Middle frontal gyrus (tissue), 1 donor: ENCODE data around the gene AKAP1.
A peak's percentile ranks its signal among the peaks of the same experiment; 100 is the strongest.
"Not testable (repeated sequence)": the region's sequence is repeated elsewhere in the genome, so short reads cannot be mapped to it uniquely, and the experiment has no call there.

ENCODE experiments used
- DNase-seq: peaks from one replicate; pipeline ENCODE4 v3.0.0-alpha.2; 2015; ENCODE audit warnings: low spot score; ENCODE audit errors: extremely low spot score

AKAP1 gene

DNA sequence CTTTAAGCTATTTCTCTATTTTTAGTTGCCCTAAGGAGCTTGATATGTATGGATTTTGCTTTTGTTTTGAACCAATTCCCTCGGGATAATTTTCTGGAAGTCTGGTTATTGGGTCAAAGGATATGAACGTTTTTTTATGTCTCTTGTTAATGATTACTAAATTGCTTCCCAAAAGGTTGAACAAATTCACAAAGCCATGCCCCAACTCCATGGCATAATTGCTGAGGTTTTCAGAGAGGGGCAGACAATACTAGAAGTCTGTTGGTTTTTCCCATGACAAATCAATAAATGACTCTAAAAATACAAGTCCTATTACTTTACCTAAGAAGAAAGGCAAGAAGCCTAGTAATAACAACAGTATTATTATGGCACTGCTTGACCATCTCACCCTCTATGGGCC, 11.4 kb upstream of the AKAP1 start:
- DNase-seq: no peak

DNA sequence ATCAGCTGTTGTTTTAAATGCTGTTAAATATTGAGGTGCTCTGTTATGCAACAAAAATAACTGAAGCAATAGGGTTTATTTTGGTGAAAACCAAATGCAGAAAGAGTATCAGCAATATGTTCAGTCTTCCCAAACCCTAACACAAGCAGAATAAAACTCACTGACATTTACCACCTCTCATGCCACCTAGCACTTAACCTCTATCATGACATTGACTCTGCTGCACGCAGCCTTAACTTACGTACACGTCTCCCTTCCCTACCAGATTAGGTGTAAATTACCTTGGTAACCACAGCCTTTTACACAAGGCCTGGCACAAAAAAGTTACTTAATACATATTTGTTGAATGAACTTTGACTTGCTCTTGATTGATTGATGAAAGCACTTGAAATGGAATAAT, 9.9 kb upstream of the AKAP1 start:
- no peak for DNase-seq

DNA sequence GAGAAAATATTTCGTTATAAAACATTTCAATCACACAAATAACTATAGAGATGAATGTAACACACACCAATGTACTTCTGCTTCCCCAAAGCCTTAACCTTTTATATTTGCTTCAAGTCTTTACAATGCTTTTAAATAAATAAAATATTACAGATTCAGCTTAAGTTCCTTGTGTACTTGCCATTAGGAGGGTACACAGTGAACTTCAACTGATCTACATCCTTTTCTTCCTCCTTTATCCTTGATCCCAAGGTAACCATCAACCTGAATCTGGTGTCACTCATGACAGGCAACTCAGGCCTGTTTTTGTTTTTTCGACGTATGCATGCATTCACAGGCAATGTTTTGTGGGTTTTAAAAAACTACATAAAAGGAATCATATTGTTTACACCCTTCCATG, 9.3 kb upstream of the AKAP1 start:
- no peak for DNase-seq

DNA sequence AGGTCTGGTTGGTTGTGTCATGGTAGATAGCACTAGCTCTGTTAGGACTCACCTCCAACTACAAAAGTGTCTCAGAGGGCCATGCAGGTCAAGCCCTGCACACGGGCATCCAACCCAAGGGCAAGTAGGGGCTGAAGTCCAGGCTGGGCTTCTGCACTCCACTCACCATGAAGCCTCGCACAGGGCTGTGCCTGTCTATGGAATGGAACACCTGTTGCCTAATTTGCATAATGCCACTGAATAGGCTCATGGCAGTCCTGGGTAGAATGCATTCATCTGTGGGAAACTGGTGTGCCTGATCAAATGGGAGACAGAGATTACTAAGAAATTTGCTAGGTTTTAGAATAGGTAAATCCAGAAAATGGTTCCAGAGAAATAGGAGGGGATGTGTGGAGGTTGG, 8.0 kb upstream of the AKAP1 start:
- no peak for DNase-seq

DNA sequence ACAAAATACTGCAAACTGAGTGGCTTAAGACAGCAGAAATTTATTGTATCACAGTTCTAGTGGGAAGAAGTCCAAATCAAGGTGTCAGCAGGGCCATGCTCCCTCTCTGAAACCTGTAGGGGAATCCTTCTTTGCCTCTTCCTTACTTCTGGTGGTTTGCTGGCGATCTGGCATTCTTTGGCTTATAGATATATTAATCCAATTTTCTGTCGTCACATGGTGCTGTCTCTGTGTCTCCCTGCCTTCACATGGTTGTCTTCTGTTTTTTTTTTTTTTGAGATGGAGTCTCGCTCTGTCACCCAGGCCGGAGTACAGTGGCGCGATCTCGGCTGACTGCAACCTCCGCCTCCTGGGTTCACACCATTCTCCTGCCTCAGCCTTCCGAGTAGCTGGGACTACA, 6.8 kb upstream of the AKAP1 start:
- DNase-seq: no peak

DNA sequence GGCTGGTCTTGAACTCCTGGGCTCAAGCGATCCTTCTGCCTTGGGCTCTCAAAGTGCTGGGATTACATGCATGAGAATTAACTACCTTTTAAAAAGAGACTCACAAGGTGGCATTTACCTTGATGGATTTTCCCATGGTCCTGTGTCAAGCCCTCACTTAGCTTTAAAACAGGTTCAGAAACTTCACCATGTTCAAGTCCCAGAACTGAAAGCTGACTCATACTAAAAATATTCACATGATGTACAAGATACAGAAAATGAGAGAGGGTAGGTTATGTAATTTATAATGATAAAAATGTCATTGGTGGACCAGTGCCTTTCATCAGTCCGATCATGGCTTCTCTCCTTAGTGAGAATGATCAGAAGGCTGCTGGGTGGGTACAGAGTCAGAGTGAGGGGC, 4.3 kb upstream of the AKAP1 start:
- no peak for DNase-seq

DNA sequence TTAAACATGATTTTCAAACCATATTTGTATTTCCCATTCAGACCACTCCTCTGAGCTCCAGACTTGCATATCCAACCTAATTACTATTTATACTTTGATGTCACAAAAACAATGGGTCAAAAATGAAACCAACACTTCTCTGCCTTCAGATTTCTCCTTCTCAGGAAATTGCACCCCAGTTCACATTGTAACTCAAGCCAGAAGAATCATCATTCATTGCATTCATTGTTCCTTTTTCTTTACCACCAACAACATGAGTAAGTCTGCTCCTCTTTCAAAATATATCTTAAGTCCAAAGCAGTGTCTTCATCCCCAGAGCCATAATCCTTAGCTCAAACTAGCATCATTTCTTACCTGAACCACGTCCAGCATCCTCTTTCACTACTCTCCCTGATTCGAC, 2.6 kb upstream of the AKAP1 start:
- DNase-seq: no peak

DNA sequence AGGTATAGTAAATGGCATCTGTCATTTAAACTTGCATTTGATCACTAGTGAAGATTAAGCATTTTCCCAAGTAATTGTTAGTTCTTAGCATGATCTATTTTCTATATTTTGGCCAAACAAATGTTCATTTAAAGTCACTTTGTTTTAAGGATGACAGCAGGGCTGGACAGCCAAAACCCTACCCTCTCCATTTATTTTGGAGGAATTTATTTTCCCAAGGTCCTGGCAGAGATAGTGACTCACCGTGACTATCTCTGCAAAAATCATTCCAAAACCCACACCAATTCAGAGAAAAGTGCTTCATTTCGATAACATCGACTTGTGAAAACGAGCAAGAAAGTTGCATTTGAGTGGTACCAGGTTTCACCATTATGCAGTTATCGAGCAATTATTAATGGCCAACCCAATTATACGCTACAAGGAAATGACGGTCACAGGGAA, 665 bp upstream of the AKAP1 start:
- DNase-seq: no peak

DNA sequence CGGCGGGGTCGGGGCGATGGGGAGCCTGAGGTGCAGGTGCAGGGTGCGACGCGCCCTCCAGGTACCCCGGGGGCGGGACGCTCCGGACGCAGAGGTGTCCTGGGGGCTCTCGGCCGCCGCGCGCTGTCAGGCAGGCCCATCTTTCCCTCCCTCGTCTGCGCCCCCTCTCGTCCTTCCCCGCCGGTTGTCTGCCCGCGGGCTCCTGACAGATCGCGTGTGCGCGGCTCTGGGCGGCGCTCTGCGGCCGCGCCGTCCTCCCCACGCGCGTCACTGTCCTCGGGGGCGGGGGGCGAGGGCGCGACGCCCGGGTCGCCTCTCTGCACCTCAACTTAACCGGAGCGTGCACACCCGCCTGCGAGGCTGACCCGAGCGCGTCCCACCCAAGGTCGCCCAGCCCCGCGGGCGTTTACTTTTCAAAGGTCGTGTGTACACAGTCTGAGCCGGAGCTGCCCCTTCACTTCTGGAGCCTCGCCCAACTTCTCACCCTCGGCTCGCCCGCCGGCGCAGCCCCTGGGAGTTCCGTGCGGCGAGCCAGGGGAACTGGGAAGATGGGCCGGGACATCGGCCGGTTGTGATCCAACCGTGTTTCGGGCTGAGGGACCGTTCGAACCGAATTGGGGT, 512 bp downstream of the AKAP1 start:
- DNase-seq: peak; percentile 20

DNA sequence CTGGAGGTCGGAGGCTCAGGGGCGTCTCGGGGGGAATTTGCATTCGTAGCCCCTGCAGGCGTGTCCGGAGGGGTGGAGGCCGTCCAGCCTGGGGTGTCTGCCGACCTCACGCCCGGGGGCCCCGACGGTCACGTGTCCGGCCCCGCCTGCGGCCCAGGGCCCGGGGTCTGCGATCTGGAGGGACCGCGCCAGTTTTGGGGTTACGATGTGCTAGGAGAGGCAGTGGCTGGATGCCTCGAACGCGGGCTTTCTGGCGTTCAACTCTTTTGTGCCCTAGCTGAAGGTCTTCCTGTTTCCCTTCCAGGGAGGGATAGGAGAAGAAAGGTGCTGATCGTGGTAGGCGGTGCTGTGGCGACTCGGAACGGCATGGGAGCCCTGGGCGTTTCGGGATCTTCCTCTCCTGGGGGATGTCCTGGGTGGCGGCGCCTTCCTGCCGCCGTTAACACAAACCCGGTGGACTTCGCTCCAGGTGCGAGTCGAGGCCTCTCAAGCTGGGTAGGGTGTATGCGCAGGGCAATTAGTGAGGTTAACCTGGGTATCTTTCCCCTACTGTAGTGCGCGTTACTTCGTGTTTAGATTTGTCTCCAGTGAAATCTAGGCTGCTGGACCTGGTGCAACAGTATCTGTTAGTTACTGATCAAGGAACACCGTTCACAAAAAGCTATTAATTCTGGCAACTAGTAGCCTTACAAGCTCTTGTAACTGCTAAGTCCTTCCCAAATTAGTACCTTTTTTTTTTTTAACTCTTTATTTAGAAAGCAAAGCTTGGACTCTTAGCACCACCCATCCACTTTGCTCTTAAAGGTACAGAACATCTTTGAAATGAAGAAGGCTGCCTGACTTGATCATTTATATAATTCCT, 1.3 kb downstream of the AKAP1 start:
- DNase-seq: no peak

DNA sequence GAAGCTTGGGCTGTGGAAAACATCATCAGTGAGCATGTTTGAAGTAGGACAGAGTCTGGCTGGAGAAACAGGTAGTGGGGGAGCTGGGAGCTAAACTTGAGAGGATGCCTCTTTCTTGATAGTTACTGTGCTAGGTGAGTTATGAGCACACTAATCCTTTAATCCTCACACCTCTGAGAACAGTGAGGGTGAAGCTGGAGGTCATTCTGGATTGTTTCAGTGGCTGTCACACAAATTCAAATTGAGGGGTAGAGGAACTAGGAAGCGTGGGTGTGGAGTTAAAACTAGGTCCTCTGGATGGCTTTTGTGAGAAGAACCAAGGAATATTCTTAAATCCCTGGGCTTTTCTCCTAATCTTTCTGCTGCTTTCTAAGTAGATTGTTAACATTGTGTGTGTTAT, 3.3 kb downstream of the AKAP1 start:
- DNase-seq: no peak

DNA sequence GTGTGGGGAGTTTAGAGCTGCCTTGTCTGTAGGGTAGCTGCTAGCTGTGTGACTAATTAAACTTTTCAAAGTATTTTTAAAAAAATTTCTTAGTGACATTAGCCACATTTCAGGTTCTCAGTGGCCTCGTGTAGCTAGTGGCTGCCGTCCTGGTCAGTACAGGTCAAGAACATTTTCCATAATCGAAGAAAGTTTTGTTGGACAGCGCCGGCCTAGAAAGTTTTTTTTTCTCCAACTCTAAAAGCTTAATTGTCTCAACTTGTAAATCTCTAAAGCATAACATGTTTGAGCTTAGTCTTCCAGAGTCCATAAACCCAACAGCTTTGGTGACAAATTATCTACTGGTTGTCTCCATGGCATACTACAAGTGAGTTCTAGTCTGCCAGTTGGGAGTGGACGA, 4.3 kb downstream of the AKAP1 start:
- no peak for DNase-seq

DNA sequence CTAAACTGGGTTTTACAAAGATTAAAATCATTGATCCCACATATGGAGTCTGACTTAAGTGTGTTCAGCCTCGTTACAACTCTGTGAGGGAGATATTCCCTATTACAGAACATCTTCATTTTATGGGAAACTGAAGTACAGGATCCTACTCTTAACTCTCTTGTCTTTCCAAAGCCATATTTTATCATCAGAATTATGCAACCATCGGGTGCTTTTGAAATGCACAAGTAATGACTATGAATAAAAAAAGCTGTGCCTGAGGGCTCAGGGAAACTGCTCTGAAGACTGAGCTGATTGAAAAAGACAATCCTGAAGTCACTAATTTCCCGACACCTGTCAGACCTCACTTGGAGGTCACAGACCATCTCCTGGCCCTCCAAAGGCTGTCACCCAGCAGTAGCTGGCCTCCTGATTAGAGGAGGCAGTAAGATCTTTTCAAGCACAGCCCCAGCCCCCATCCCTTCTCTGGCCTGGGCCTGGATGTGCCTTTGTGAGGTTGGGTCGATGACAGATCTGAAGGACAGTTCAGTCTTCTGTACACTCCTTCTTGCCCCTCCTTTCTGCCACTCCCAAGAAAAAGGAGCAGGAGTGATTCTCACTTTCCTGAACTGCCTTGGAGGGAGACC, 5.6 kb downstream of the AKAP1 start:
- DNase-seq: no peak

DNA sequence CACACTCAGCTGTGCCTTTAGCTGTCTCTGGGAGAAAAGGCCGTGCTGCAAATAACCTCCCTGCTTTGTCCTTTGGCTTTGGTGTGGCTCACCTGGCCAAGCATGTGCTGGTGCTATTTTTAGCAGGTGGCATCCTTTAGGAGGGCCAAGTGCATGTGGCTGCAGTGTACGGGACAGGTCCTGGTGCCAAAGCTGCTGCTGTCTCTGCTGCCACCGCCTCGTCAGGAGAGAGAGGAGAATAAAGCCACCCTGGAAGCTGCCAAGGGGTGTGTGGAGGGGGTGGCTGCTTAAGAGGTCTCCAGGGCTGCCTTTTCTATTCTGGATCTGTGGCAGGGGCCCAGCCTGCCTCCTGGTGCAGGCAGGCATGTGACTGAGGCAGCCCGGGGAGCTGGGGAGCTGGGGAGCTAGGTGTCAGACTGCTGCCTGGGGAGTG, 6.2 kb downstream of the AKAP1 start:
- DNase-seq: no peak

DNA sequence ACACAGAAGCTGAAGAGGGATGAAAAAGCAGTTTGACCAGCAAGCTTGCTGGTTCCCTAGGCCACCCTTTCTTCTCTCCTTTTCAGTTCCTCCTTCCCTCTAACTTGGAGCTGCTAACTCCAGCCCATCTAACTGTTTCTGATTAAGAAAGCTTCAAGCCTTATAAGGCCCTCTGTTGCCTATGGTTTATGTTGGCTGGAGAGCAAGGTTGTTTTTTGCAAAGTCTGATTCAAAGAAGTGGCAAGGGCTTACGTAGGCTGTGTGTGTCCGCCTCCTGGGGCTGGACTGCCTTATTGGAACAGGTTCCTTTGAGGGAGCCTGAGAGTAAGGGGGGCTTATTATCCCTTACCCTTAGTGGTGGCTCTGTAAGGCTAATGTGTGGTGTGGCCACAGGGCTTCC, 7.1 kb downstream of the AKAP1 start:
- no peak for DNase-seq

DNA sequence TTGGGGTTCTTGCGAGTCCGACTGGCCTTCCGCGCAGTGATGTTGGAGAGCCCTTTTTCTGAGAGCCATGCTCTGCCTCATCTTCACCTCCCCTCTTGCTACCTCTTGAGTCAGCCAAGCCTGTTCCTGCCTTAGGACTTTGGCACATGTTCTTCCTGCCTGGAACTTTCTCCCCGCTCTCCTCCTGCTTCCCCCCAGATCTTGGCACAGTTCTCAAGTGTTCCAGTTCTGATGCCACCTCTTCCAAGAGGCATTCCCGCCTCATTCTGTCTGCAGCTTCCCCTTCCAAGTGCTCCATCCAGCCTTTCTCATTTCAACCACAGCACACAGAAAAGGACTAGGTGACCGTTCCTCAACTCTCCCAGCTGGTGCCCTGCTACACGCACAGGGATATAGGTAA, 7.7 kb downstream of the AKAP1 start:
- DNase-seq: no peak

DNA sequence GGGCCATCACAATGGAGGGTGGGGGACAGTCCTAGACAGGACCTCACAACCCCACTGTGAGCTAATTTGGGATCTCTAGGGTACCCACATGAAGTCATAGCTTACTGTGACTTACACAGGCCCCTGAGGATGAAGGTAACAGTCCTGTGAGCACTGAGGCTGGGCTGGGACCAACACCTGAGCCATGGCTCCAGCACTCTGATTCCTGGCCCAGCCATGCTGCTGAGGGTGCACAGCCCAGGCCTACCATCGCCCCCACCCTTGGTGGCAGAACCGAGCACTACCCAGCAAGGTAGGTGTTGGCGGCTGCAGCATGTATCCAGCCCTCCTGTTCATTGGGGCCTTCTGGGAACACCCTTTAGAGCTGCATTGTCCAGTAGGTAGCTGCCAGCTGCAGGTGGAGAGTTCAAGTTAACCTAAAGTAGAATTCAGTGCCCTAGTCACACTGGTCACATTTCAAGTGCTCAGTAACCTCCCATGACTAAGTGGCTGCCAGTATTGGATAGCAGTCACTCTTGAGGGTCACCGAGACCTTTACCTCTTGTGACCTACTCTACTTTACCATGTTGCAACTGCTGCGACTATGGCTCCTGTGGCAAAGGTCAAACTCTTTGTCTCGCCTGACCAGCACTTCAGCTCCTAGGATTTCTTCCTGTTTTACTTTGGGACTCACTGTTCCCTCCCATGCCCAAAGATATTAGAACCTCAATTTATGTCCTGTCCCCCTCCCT, 11.6 kb downstream of the AKAP1 start:
- no peak for DNase-seq

DNA sequence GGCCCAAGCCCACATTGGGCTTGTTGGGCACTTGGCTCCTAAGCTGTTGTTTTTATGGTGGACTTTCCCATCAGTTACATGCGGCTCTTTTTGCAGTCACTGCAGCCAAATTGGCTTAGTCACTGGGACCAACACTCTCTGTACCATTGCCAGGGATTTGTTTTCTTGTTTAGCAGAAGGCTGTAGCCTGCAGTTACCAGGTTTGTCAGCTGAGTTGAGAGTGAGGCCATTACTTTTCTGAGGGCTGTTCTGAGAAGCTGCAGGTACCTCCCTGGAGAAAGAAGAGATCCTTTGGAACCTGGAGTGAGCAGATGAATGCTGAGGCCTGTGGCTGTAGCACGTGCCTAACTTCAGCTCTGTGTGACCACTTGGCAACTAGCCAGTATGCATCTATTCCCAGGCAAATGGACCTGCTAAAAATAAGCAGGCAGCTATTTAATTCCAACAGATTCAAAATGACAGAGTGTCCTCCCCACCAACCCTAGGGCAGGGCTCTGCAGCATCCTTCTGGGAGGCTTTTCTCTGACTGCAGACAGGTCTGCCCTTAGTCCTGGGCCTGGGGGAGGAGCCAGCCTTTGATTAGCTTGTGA, 12.9 kb downstream of the AKAP1 start:
- no peak for DNase-seq

DNA sequence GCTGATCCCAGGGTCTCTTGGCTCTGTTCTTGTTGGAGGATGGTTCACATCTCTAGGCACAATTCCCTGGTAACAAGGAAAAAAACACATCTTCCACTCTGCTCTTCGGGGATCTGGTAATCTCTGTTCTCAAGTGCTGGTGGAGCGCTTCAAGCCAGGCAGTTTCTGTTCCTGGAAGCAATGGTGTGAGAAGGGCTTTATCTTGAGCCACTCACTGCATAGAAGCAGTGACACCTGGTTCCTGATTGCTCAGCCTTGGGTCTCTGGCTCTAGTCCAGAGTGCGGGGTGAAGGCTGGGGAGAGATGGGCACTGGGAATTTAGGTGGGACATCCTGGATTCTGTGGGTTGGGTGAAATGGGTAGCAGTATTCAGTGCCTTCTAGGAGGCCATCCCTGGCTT, 14.1 kb downstream of the AKAP1 start:
- DNase-seq: no peak

DNA sequence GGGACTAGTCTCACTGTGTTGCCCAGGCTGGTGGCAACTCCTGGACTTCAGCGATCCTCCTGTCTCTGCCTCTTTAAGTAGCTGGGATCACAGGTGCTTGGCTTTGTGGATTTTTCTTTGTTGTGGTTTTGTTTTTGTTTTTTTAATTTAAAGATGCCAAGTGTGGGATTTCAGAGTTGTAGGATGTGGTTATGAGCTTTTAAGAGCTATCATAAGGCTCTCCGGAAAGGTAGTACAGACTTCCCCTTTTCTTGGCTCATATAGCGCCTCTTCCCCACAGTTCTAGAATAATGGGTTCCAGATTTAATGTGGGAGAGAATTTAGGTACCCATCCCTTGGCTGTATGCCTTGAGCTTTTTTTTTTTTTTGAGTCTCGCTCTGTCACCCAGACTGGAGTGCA, 17.1 kb downstream of the AKAP1 start:
- no peak for DNase-seq

DNA sequence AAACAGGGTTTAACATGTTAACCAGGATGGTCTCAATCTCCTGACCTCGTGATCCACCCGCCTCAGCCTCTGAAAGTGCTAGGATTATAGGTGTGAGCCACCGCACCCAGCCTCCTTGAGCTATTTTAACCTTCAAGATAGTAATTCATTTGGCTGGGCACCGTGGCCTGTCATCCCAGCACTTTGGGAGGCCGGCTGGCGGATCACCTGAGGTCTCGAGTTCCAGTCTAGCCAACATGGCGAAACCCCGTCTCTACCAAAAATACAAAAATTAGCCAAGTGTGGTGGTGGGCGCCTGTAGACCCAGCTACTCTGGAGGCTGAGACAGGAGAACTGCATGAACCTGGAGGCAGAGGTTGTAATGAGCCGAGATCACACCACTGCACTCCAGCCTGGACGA, 17.6 kb downstream of the AKAP1 start:
- not testable (repeated sequence) for DNase-seq
